Body of pancreas (tissue), 4 donors: ENCODE measurements around the gene ARHGAP6. TPM values are rescaled to one million over a fixed set of nuclear protein-coding genes. Genes with fewer than 3 reads are reported as not detected.

Experiments used
- ATAC-seq: fragments of 150-250 bp; one replicate; pipeline ENCODE4 v1.9.1; 2016
- DNase-seq, 4 donors: peaks; one replicate each; pipeline ENCODE4 v3.0.0-alpha.2; 2019
- H3K27ac ChIP-seq, 4 donors: fragments of 200-600 bp; sonication (generic); 1 replicate in 3 of 4; 2 replicates in 1 of 4; pipeline versions ENCODE4 v1.5.1 to v1.6.1; 2016 to 2019; ENCODE audit warnings: mild to moderate bottlenecking in 1 of 4, mixed read lengths in 1 of 4, moderate library complexity in 1 of 4
- H3K27me3 ChIP-seq, 2 donors: fragments of 200-600 bp; sonication (generic); one replicate each; pipeline ENCODE4 v1.6.0; 2016; ENCODE audit warnings: mild to moderate bottlenecking in 1 of 2
- H3K36me3 ChIP-seq, 2 donors: fragments of 200-600 bp; sonication (generic); replicated peaks in 1 of 2; 2 replicates each; pipeline ENCODE4 v1.5.1; 2016; ENCODE audit warnings: low read depth in 2 of 2; ENCODE audit not compliant: insufficient read depth in 1 of 2
- H3K4me1 ChIP-seq: fragments of 200-600 bp; sonication (generic); one replicate; pipeline ENCODE4 v1.6.0; 2016
- H3K4me3 ChIP-seq, 2 donors: fragments of 200-600 bp; sonication (generic); 1 replicate in 1 of 2; 2 replicates in 1 of 2; pipeline ENCODE4 v1.5.1; 2016 to 2019
- H3K9me3 ChIP-seq, 3 donors: fragments of 200-600 bp; sonication (generic); 1 replicate in 2 of 3; 2 replicates in 1 of 3; pipeline ENCODE4 v1.5.1; 2016
- POLR2A ChIP-seq, 3 donors: fragments of 450-650 bp; IDR thresholded peaks; one replicate each; pipeline ENCODE4 v1.6.1; 2016; ENCODE audit warnings: antibody characterized with exemption in 3 of 3, mild to moderate bottlenecking in 2 of 3
- WGBS, 2 donors: methylation state at CpG; one replicate each; pipeline ENCODE4 v1.1.5; 2017; 5-methylcytosine and 5-hydroxymethylcytosine counted together
- intact Hi-C: fragments of 100-400 bp; cut with DNase I; formaldehyde crosslinking; loops from one replicate; pipeline ENCODE4 v1.15.1; 2023
- total RNA-seq, 2 donors: library from RNA; depleted of rRNA; stranded (reverse); fragments of >200 nt; gene quantifications; one replicate each; pipeline ENCODE4 v1.1.0, GENCODE V29; 2016
- TF ChIP-seq, protein P1 (sequence below), 7 experiments: fragments of 450-650 bp in 4 of 7; fragments of 200-600 bp in 3 of 7; sonication (generic) in 3 of 7; IDR thresholded peaks; one replicate each; pipeline ENCODE4 v1.5.1; 2016 to 2019; ENCODE audit warnings: antibody characterized with exemption in 7 of 7

The ARHGAP6 gene
- total RNA-seq, 2 donors from 2014 or later: 2.3 to 10.9 TPM

DNA sequence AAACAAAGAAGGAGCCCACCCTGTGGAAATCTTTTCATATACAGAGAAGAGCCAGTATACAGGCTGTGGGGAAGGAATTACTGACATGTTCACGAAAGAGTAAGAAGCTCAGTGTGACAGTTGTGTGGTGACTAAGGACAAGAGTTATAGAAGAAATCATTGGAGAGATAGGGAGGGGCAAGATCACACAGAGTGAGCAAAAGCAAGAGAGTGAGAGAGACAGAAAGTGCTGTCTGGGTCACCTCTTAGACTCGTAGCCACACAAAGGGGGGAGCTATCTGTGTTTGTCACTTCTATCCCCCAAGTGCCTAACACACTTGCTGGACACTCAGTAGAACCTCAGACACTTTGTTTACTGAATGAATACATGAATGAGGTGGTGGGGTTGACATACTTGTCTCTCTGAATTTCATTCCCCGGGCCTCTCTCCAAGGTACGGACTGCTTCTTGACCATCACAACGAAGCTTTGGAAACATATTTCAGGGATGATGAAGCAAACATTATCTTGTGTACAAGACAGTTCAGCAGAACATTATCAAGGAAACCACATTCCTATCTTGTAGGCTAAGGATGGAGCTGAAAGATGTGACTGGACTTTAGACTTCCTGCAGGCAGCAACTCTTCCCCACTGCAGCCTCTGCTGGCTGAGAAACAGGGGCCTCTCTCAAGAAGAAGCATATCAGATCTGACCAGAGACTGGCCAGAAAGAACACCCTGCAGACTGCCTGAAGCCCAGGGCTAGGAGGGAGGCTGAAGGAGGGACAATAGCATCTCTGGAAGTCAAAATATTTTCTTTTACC lies 204.3 kb downstream of the ARHGAP6 start:
- 56 to 67% methylated on average over 5 of the region's 5 CpGs for WGBS, 2 donors
- H3K36me3 ChIP-seq: no peaks in the 10 kb centered on the region
- H3K9me3 ChIP-seq: no peaks in the 10 kb centered on the region
- H3K27me3 ChIP-seq: no peaks in the 10 kb centered on the region
- intact Hi-C loops: no loop called here
- no peak overlapping the region for H3K27ac ChIP-seq
- ATAC-seq (no peak), DNase-seq (no peak)
- H3K4me3 ChIP-seq: no peak overlapping the region
- H3K4me1 ChIP-seq: no peaks in the 10 kb centered on the region
- no peak for TF ChIP-seq POLR2A (IDR thresholded peaks at IDR 0.05)
- TF ChIP-seq, protein P1, sequence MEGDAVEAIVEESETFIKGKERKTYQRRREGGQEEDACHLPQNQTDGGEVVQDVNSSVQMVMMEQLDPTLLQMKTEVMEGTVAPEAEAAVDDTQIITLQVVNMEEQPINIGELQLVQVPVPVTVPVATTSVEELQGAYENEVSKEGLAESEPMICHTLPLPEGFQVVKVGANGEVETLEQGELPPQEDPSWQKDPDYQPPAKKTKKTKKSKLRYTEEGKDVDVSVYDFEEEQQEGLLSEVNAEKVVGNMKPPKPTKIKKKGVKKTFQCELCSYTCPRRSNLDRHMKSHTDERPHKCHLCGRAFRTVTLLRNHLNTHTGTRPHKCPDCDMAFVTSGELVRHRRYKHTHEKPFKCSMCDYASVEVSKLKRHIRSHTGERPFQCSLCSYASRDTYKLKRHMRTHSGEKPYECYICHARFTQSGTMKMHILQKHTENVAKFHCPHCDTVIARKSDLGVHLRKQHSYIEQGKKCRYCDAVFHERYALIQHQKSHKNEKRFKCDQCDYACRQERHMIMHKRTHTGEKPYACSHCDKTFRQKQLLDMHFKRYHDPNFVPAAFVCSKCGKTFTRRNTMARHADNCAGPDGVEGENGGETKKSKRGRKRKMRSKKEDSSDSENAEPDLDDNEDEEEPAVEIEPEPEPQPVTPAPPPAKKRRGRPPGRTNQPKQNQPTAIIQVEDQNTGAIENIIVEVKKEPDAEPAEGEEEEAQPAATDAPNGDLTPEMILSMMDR (IDR thresholded peaks at IDR 0.05): no peak

DNA sequence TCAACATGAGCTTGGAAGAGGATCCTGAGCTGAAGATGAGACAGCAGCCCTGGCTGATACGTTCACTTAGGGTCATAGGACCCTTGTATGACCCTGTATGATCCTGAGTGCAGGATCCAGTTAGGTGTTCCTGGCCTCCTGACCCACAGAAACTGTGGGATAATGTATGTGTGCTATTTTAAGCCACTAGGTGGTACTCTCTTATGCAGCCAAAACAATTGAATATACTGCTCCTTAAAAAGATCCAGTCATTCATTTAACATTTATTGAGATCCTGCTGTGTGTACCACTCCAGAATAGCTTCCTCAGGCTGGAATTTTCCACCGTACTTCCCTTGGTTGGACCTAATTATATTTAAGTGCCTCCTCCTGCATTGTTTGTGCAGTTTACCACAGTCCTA lies 205.4 kb downstream of the ARHGAP6 start:
- TF ChIP-seq, protein P1 (IDR thresholded peaks at IDR 0.05): no peak
- no peak for TF ChIP-seq POLR2A (IDR thresholded peaks at IDR 0.05)
- Histone ChIP-seq H3K27me3 (no peaks in the 10 kb centered on the region), H3K4me1 (no peaks in the 10 kb centered on the region), H3K36me3 (no peaks in the 10 kb centered on the region), H3K4me3 (no peak overlapping the region), H3K27ac (no peak overlapping the region), H3K9me3 (no peaks in the 10 kb centered on the region)
- intact Hi-C loops: no loop called here
- ATAC-seq (no peak), DNase-seq (no peak)
- WGBS, 2 donors: 45 to 88% methylated on average over 2 of the region's 2 CpGs

DNA sequence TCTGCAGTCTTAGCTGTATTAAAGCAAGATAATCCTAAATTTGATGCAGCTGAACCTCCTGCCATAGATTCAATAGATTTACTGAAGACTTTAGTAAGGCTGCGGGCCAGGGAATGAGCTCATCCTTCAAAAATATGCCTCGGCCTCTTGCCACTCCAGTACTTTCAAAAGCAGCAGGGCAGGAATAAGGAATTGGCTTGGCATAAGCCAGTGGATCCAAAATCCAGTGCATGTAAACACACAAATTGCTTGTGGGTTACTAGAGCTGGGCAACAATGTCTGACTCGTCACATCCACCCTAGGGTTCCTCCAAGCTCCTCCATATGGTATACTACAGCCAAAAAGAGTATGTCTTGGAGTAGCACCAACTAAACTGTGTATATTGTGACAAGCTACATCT lies 207.6 kb downstream of the ARHGAP6 start:
- DNase-seq: no peak
- ATAC-seq: no peak

DNA sequence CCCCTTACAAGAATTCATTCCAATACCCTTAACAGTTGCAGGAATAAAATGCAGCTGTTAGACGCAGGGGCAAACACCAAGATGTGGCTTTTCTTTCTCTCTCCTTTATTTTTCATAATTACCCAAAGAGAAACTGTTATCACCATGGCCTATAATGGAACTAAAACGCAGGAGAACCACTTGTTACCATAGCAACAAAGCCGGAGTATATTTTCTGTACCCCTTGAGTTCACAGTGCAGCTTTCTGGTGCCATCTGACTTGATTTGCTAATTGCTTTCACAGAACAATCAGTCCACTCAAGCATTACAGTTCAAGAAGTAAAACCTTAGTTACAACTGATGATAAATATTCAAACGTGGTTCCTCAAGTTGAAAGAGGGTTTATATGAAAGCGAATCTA lies 214.6 kb downstream of the ARHGAP6 start:
- Histone ChIP-seq H3K27me3 (no peaks in the 10 kb centered on the region), H3K4me3 (no peak overlapping the region), H3K9me3 (no peaks in the 10 kb centered on the region), H3K36me3 (no peaks in the 10 kb centered on the region), H3K4me1 (no peaks in the 10 kb centered on the region), H3K27ac (no peak overlapping the region)
- no peak for TF ChIP-seq POLR2A (IDR thresholded peaks at IDR 0.05)
- TF ChIP-seq, protein P1 (IDR thresholded peaks at IDR 0.05): no peak
- ATAC-seq (no peak), DNase-seq (no peak)
- WGBS, 2 donors: 61 to 68% methylated on average over 5 of the region's 5 CpGs
- intact Hi-C loops: no loop called here

More for the DNA sequence above, 207.6 kb downstream of the ARHGAP6 start:
- no peaks in the 10 kb centered on the region for H3K4me1 ChIP-seq
- no peaks in the 10 kb centered on the region for H3K27me3 ChIP-seq
- no peak overlapping the region for H3K27ac ChIP-seq
- no peak for TF ChIP-seq POLR2A (IDR thresholded peaks at IDR 0.05)
- TF ChIP-seq, protein P1 (IDR thresholded peaks at IDR 0.05): no peak
- no peaks in the 10 kb centered on the region for H3K36me3 ChIP-seq
- H3K9me3 ChIP-seq: no peaks in the 10 kb centered on the region
- intact Hi-C loops: no loop called here
- no peak overlapping the region for H3K4me3 ChIP-seq
- WGBS, 2 donors: 53 to 67% methylated on average over 2 to 3 of the region's 3 CpGs

DNA sequence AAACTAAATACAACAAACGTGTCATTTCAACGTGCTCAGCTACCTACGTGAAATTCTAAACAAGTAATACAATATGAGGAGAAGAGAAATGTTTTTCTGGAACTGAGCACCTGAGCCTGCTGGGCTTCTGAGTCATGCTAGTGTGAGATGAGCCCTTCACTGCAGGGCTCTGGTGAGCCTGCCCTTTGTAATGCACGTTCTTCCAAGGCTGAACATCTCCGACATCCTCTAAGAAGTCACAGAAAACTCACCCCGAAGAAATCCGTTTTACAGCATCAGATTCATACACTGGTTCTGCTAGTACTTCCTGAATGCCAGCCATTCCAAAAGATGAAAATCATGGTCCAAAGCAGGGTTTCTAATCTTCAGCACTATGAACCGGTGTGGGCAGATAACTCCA lies 215.4 kb downstream of the ARHGAP6 start:
- no peaks in the 10 kb centered on the region for H3K9me3 ChIP-seq
- no peaks in the 10 kb centered on the region for H3K36me3 ChIP-seq
- no peak for ATAC-seq
- no peak for DNase-seq
- TF ChIP-seq POLR2A (IDR thresholded peaks at IDR 0.05): no peak
- TF ChIP-seq, protein P1 (IDR thresholded peaks at IDR 0.05): no peak
- 51 to 57% methylated on average over 7 to 8 of the region's 8 CpGs for WGBS, 2 donors
- no peak overlapping the region for H3K27ac ChIP-seq
- no peak overlapping the region for H3K4me3 ChIP-seq
- no peaks in the 10 kb centered on the region for H3K4me1 ChIP-seq
- intact Hi-C loops: no loop called here
- H3K27me3 ChIP-seq: no peaks in the 10 kb centered on the region
